ENCODE measurements around the gene KCNMA1.

Gene KCNMA1

DNA sequence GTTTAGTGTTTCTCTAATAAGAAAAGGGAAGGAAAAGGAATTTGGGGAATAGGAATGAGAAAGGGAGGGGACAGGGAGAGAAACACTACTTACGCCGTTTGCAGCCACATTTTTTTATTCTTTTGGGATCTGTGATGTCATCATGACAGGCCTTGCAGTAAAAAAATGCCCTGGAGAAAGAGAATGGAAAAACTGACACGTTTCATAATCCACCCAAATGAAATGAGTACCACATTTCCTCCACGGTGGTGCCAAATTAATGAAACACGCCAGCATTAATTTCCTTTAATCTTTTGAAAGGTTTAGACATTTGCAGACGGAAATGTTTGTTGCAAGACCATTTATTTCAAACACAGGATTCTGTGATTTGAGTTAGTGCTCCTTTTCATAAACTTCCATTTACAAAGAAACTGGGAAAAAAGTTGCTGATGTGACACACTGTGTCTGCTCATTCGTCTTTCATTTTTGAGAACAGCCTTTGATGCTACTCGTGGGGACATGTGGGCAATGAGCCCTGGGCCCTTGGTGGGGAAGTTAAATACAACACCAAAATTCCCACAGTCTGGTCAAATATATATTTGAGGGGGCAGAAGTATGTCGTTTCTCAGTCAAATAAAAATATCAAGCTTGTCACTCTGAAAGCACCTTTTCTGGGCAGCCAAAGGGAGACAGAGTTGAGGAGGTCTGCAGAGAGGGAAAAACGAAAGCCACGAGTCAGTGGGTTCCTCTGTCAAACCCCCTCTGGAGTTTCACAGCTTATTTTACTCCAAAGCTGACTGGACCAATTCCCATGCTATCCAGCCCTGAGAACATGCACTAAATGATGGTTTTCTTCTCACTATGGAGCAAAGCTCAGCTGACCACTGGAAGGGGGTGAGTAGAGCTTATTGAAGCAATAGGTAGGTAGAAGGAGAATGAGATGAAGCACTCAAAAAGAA, 625.5 kb downstream of the KCNMA1 start:
- no peak for DNase-seq (ENCODE audit: low read depth)

DNA sequence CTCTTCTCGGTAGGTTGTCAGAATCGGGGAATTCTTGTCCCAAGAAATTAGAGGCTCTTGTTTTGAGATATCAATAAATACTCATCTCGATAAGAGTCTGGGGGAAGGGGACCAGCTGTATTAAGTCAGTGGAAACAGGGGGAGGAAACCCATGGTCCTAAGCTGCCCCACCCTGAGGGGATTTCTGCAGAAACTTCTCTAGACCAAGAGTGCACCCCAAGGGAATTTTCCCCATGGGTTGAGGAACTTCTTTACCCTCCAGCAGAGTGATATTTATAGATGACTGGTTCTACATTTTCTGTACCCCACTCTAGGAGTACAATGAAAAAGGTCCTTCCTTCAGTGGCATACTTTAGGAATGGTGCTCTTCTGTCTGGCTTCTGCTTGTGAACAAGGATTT, 627.2 kb downstream of the KCNMA1 start:
- no peak for DNase-seq (ENCODE audit: low read depth)

DNA sequence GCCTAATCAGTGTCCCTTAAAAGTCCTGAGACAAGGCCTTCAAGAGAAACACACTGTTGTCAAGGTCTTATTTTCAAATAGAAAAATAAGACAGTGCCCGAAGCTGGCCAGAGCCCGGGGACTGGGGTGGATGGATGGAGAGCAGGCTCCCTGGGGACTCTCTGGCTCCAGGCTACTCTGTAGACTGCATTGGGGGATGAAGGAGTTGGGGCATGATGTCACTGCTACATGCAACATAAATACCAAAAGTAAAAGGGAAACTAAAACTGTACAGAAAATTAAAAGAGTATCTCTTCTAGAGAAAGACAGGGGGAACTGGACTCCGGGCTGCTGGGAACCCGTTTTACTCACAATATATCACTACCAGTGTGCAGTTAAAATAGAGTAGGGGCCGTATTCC, 629.8 kb downstream of the KCNMA1 start:
- no peak for DNase-seq (ENCODE audit: low read depth)

DNA sequence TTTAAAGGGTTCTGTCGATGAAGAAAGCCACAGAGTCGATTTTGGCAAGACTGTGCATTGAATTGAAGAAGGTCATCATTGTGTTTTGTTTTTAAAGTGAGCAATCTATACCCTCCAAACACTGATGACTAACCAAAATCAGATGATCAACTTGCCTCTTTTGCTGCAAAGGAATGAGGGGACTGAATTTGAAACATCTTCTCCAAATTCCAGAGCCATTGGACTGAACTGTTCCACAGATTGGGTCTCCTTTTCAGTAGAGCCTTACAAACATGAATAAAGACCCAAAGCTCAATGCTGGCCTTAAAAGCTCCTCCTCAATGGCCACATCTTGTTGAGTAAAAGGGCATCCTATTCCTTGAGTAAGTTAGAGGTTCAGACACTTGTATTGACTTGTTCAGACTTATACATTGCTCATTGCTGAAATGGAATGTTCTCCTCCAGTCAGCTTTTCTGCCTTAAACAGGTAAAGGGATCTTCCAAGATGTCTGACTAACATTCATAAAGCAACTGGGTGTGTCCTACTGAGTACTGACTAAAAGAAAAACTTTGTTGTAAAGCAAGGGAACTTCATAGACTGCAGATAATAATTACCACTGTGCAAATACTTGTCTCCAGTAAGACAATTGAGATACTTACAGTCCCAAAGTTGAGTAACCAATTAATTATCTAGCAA, 630.6 kb downstream of the KCNMA1 start:
- no peak for DNase-seq (ENCODE audit: low read depth)

DNA sequence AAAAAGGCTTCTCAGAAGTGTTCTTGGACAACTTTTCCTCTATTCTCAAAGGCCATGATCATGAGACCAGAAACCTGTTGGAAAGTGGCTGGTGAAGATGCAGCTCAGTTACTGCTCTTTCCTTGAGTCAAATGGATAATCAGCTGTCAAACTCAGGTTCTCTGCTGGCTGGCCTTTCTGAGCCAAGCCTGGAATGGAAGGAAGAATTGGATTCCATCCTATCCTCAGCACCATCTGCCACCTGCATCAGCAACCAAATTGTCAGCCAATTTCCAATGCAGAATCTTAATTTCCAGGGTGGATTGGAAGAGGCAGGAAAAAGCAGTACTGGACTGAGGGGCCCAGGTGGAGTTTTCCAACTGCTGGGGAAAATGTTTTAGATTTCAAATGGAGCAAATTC, 631.7 kb downstream of the KCNMA1 start:
- no peak for DNase-seq (ENCODE audit: low read depth)

DNA sequence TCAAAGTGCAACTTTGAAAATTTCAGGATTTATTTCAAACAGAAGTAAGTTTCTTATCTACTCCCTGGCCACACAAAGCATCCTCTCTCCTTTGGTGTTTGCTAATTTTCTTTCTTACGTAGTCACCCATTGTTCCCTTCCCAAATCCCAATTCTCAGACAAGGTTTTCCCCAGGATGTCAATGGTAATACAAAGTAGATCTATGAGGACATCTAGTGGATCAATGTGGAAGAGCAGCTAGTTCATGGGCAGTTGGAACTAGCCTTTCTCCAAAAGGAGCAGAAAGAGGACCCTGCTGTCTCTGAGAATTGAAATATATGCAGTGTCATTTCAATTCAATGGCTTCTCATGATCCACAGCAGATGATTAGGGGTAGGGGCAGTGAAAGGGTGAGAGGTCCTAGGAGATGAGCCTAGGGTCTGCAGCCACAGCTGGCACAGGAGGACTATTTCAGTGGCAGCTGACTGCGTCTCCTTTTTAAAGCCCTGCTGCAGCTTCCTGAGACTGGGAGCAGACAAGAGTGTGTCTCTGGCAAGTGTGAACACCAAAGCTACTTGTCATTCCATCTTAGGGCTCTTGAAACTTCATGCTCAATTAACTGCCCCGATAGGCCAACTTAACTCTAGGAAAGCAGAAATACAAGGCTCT, 632.6 kb downstream of the KCNMA1 start:
- no peak for DNase-seq (ENCODE audit: low read depth)

DNA sequence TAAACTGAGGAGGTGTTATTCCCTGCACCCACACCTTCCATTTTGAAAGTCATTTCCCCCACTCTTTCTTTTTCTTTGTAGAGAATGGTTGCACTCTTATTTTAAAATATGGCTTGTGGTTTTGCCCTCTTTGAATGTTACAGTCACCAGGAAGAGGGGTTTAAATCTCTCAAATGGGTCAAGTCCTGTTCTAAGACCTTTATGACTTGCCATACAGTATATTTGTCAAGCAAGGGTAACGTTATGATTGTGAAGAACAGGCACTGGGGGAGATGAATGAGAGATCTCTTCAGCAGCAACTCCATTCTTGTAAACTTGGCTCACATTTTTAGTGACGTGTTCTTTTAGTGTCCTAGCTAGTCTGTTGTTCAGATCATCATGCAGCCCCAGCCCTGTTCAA, 634.7 kb downstream of the KCNMA1 start:
- DNase-seq (ENCODE audit: low read depth), result no peak

DNA sequence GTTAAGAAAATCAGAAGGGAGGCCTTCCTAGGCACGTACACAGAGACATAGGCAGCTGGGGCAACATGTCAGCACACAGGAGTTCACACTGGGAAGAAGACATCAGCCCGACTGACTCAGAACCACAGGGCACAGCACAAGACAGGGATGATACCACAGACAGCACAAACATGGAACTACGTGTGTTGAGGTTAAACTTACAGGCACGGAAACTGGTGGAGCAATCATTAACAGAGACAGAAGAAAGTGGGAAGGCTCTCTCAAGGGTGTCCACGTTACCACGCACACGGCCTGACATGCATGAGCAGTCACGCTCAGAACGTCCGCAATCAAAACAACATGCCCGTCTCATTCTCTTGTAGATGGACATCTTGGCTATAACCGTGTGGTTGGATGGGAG, 636.4 kb downstream of the KCNMA1 start:
- no peak for DNase-seq (ENCODE audit: low read depth)

DNA sequence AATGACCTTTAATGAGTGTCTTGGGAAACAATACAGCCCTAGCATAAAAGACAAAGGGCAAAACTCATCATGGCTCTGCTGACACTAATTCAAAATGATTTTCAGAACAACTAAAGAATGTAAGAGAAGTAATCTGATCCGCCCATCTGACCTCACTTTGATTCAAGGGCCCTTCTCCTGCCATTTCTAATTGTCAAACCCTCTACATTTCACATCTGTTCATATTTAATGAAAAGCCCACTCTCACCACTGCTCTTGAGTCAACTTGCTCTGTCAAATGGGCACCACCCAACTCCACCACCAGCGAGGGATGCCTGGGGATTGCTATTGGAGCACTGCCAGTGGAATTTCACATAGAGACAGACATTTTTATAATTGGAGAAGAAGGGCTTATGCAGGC, 639.2 kb downstream of the KCNMA1 start:
- DNase-seq (ENCODE audit: low read depth), result no peak

DNA sequence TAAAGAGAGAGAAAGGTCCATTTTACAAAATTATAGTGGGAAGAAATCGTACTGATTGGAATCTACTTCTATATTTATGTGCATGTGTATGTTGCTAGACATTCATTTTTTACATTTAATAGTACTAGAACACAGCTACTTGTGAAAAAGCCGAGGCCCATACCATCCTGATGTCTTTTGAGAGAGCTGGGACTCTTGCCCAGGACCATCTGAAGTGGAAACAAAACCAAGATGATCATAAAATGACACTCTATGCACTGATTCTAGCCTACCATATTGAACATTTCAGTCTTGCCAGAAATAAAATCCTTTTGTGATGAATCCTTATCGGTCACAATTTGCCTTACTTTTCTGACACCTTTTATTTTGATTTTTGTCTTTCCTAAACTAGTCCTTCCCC, 640.0 kb downstream of the KCNMA1 start:
- DNase-seq (ENCODE audit: low read depth), result no peak

DNA sequence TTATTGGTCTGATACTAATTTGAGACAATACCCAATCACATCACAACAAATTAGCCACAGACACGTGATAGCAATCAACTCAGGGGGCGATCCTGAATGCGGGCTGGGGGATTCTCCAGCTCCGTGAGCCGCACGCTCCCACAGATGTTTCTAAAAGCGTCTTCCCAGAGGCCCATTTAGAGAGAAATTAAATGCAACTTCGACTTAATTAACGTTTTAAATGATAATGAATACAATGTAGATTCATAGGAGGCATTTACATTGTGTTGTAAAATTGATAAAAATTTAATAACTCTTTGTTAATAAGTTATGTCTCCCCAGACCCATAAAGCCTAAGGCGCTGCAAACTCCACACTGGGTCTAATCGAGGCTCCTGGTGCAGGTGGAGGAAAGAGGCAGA, 642.6 kb downstream of the KCNMA1 start:
- no peak for DNase-seq (ENCODE audit: low read depth)

DNA sequence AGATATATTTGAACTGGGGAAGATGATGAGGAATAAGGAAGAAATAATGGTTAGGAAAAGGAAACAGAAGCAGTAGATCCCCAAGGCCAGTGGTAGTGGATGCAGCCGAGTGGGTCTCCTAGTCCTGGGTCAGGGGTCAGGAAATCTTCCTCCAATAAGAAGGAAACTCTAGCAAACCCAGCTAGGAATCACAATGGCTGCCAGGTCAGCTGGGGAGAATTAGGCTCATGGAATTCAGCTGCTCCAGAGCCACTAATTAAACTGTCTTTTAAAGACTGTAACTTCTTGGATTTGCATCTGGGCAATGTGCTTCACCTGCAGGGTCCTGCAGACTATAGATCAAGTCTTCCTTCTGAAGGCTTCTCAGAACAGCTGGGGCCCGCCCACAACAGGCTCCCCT, 644.4 kb downstream of the KCNMA1 start:
- DNase-seq (ENCODE audit: low read depth), result no peak

DNA sequence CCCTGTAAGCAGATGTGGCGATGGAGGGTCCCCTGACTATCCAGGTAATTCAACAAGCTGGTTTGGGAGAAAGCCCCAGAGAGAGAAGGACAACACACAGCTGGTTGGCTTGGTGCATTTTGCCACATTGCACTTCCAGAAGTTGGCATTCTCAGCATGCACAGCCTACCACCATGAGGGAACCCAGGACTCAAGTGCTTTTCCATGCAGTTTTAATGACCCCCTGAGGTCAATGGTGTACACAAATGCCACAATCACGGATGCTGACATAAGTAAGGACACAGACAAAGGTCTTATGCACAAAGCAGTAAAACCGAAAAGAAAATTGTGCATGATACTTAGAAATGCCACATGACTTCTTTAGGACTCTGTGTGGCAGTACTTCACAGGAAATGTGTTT, 645.1 kb downstream of the KCNMA1 start:
- DNase-seq (ENCODE audit: low read depth), result no peak

DNA sequence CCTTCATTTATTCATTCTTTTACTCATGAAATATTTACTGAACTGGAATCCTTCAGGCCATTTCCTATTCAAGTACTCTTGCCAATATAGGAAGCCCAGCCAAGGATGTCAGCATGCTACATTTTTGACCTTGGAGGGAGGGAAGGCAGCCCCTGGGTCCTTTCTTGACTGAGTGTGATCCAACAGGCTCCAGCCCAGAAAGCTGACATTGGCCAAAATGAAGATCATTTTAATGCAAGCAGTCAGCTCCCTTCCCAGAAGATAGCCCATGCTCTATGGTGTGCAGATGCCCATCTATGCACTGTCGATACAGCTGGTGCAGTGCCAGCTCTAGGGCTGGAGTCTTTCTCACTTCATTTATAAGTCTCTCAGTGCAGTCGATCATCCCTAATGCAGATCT, 646.0 kb downstream of the KCNMA1 start:
- DNase-seq (ENCODE audit: low read depth), result no peak

DNA sequence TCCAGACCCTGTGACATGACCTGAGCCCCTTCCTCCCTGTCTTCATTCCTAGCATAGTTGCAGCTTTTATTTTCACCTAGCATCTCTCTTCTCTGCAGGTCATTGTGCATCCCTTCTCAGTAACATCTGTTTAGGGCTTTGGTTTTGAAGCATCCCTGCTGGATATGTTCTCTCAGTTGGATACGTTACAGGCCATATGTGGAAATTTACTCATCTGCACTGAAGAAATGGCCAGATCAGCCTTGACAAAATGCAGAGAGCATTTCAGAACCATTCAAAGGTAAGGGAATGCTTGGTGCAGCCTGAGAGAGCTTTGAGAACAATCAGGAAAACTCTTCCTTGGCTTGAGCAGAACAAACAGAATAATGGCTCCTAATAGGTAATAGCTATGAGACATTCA, 647.0 kb downstream of the KCNMA1 start:
- DNase-seq (ENCODE audit: low read depth), result no peak

DNA sequence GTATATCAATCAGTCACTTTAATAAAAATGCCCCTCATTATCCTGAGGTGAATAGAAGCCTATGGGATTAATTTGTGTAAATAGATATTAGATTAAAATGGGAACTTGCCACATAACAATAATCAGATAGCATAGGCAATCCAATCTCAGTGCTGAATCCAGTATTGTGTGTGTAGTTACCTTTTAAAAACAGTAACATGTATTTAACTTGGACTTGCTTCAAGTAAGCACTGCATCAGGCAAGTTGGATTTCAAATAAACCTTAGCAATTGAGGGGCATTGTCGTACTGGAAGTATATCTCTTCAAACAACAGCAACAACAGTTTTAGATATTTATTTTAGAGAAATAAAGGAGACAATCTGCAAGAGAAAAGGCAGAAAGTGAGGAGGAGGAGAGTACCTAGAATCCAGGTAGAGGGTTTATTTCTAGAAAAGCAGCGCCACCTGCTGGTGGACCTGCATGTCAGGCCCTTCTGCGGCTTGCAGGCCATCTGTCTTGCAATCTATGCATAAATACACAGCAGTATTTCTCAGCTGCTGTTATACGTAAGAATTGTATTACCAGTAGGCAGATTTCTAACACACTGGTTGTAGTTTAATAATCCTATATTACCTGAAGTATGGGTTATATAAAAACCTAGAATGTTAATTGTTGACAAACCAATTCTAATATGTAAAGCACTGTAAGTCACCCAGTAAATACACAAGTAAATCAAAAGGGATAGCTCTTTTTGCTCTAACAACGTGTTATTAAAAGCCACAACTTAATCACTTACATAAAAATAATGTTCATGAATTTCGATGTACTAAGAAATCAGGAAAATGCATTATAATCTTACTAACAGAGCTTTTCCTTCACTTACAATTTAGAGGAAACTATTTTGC, 652.8 kb downstream of the KCNMA1 start:
- DNase-seq (ENCODE audit: low read depth), result peak; percentile 51

DNA sequence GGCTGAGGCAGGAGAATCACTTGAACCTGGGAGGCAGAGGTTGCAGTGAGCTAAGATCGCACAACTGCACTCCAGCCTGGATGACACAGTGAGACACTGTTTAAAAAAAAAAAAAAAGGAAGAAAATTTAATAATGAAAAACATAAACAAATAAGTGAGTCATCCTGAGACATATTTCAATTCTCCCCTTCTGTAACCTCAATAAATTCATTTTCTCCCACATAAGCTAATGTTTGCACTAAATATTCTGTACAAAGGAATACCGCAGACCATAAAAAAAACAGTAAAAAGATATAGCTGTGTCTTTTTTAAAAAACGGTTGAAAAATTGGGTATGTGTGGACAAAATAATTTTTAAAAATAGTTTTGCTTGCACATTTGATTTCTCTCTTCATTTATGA, 654.0 kb downstream of the KCNMA1 start:
- no peak for DNase-seq (ENCODE audit: low read depth)

DNA sequence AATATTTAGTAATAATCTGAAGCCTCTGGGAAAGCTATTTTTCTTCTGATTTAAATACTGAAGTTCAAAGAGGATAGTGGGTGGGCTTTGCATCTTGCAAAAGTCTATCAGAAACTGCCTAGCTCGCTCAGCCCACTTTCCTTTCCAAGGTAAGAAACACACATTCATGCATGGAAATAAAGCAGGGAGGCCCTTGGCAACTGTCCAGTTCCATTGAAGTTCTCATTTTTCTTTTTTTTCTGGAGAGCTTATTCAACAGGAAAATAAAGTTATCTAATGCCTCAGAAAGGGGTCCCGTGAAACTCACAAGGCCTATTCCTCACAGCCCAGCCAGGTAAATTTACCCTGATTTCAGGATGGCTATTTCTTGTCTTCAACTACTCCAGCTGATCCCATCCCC, 654.9 kb downstream of the KCNMA1 start:
- DNase-seq (ENCODE audit: low read depth), result no peak

DNA sequence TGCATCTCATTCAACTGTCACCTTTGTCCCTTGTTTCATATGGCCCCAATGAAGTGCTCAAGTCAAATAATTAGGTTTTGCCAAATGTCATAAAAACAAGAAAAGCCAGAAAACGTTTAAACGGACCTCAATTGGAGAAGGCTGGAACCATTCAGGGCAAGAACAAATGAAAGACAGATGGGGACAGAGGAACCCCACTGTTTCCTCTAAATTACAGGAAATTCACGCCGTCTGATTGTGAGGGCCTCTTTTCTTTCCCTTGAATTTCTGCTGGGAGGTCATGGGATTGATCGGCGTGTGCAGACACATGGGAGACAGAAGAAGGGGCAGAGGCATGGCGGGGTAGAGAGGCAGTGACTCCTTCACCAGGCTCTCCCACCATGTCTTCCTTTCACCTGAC, 656.4 kb downstream of the KCNMA1 start:
- DNase-seq (ENCODE audit: low read depth), result no peak

DNA sequence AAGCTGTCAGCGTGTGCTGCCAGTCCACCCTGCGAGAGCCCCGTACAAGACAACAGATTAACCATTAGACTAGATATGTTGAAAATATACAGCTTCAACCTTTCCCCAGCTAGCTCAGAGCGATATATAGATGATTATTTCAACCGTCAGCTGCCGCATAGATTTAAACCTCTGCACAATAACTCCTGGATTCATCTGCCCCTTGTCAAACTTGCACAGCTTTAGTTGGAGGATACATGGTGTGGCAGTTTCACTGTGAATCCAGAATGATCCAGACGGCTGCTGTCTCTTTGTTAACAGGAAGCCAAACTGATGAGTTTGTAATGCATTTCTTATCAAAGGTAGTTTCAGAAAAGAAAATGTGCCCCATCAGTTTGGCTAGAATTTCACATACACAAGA, 659.7 kb downstream of the KCNMA1 start:
- no peak for DNase-seq (ENCODE audit: low read depth)

DNA sequence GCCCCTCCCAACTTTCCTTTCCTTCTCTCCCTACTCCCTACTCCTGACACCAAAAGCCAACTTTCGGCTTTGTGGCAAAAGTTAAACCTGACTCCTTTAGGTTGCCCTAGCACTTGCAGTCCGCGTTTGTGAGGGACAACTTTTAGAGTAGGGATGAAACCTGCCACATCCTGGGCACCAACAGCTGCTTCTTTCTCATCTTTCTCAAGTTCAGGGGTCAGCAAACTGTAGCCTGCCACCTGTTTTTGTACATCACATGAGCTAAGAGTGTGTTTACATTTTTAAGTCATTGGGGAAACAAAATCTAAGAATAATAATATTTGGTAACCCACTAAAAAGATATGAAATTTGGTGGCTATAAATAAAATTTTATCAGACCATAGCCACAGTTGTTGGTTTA, 660.6 kb downstream of the KCNMA1 start:
- no peak for DNase-seq (ENCODE audit: low read depth)

DNA sequence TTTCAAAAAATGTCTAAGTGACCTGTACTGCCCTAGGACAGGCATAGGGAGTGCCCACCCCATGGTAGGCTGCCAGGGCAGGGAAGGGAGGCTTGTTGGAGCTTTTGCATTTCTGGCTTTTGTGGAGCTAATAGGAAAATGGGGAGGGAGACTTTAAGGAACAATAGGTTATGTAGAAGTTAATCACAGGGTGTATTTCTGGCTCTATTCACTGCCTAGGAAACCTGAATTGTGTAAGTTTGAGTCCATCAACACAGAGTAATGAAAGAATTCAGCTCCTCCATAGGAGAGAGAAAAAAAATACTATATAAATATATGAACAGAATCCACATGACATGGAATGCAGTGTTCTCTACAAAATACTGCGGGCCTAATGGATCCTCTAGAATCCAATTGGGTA, 661.5 kb downstream of the KCNMA1 start:
- DNase-seq (ENCODE audit: low read depth), result no peak

All from stimulated activated CD8-positive, alpha-beta memory T cell treated with anti-CD3 and anti-CD28 coated beads, Interleukin-4, amount 100 ng/mL, for 24 hours (primary cell).